ENCODE results near the gene PPFIA1.

Gene PPFIA1

GRCh38 chr11:70243912-70244652 is 26.4 kb upstream of the PPFIA1 start:
- DNase-seq (ENCODE audit: extremely low read depth, low read depth) = no peak
- no peak for TF ChIP-seq CTCF (IDR thresholded peaks at IDR 0.05; ENCODE audit: low read depth, low read length)

GRCh38 chr11:70244698-70245097 is 25.8 kb upstream of the PPFIA1 start:
- DNase-seq (ENCODE audit: extremely low read depth, low read depth) = peak; percentile 24
- TF ChIP-seq CTCF (IDR thresholded peaks at IDR 0.05; ENCODE audit: low read depth, low read length) = no peak

- no peak for TF ChIP-seq CTCF (IDR thresholded peaks at IDR 0.05; ENCODE audit: low read depth, low read length)
Observed at GRCh38 chr11:70246196-70246595, 24.3 kb upstream of the PPFIA1 start.

GRCh38 chr11:70247042-70247709 is 23.3 kb upstream of the PPFIA1 start:
- no peak for TF ChIP-seq CTCF (IDR thresholded peaks at IDR 0.05; ENCODE audit: low read depth, low read length)
- no peak for DNase-seq (ENCODE audit: extremely low read depth, low read depth)

More at GRCh38 chr11:70246196-70246595, 24.3 kb upstream of the PPFIA1 start:
- no peak for DNase-seq (ENCODE audit: extremely low read depth, low read depth)

GRCh38 chr11:70247710-70248072 is 22.8 kb upstream of the PPFIA1 start:
- DNase-seq (ENCODE audit: extremely low read depth, low read depth) = no peak
- TF ChIP-seq CTCF (IDR thresholded peaks at IDR 0.05; ENCODE audit: low read depth, low read length) = no peak

GRCh38 chr11:70250876-70251658 is 19.4 kb upstream of the PPFIA1 start:
- TF ChIP-seq CTCF (IDR thresholded peaks at IDR 0.05; ENCODE audit: low read depth, low read length) = no peak

More at GRCh38 chr11:70250876-70251658, 19.4 kb upstream of the PPFIA1 start:
- no peak for DNase-seq (ENCODE audit: extremely low read depth, low read depth)
